Stimulated activated memory B cell treated with anti-CD40 and anti-IgM and Interleukin-4, amounts not matched to agents 10 μg/mL and 1 μg/mL and 100 μg/mL, for 72 hours (primary cell): ENCODE measurements around the gene ZNF710.
A peak's percentile ranks its signal among the peaks of the same experiment; 100 is the strongest.

Source experiments
- ATAC-seq: fragments of 150-1000 bp; cut with Tn5 transposase; 2 replicates; pipeline ENCODE4 v1.10.0; 2021
- H3K27ac Mint-ChIP-seq: one replicate; pipeline ENCODE4 v1.8.0; 2022; ENCODE audit warnings: mild to moderate bottlenecking, mixed read lengths
- H3K27me3 Mint-ChIP-seq: one replicate; pipeline ENCODE4 v1.8.0; 2022; ENCODE audit warnings: mixed read lengths
- H3K36me3 Mint-ChIP-seq: one replicate; pipeline ENCODE4 v1.8.0; 2022; ENCODE audit warnings: mixed read lengths
- H3K4me1 Mint-ChIP-seq: one replicate; pipeline ENCODE4 v1.8.0; 2022; ENCODE audit warnings: mixed read lengths
- H3K4me3 Mint-ChIP-seq: one replicate; pipeline ENCODE4 v1.8.0; 2022; ENCODE audit warnings: mild to moderate bottlenecking, moderate library complexity, mixed read lengths
- H3K9me3 Mint-ChIP-seq: one replicate; pipeline ENCODE4 v1.8.0; 2022; ENCODE audit warnings: mixed read lengths

Gene ZNF710

GRCh38 chr15:89980896-89981295, 20.2 kb upstream of the ZNF710 start:
- no peak overlapping the region for H3K27ac Mint-ChIP-seq
- peaks cover 6% of the 10 kb centered on the region for H3K36me3 Mint-ChIP-seq
- no peaks in the 10 kb centered on the region for H3K27me3 Mint-ChIP-seq
- no peak overlapping the region for H3K4me3 Mint-ChIP-seq
- H3K9me3 Mint-ChIP-seq = peaks cover 9% of the 10 kb centered on the region
- H3K4me1 Mint-ChIP-seq = peaks cover 3% of the 10 kb centered on the region
- no peak for ATAC-seq

GRCh38 chr15:89982315-89983055, 18.6 kb upstream of the ZNF710 start:
- Mint-ChIP-seq H3K4me3 (no peak overlapping the region), H3K27ac (no peak overlapping the region), H3K27me3 (no peaks in the 10 kb centered on the region), H3K9me3 (peaks cover 6% of the 10 kb centered on the region), H3K4me1 (no peaks in the 10 kb centered on the region), H3K36me3 (peaks cover 6% of the 10 kb centered on the region)
- ATAC-seq = no peak

- Mint-ChIP-seq H3K9me3 (peaks cover 6% of the 10 kb centered on the region), H3K36me3 (peaks cover 6% of the 10 kb centered on the region), H3K4me1 (no peaks in the 10 kb centered on the region)
Measured at GRCh38 chr15:89984001-89984400, 17.1 kb upstream of the ZNF710 start.

GRCh38 chr15:89984421-89985010, 16.6 kb upstream of the ZNF710 start:
- H3K27ac Mint-ChIP-seq = no peak overlapping the region
- peaks cover 6% of the 10 kb centered on the region for H3K36me3 Mint-ChIP-seq
- peaks cover 6% of the 10 kb centered on the region for H3K9me3 Mint-ChIP-seq
- H3K4me1 Mint-ChIP-seq = no peaks in the 10 kb centered on the region
- no peak for ATAC-seq
- H3K27me3 Mint-ChIP-seq = no peaks in the 10 kb centered on the region
- no peak overlapping the region for H3K4me3 Mint-ChIP-seq

More at GRCh38 chr15:89984001-89984400, 17.1 kb upstream of the ZNF710 start:
- Mint-ChIP-seq H3K4me3 (no peak overlapping the region), H3K27ac (no peak overlapping the region), H3K27me3 (no peaks in the 10 kb centered on the region)
- ATAC-seq = no peak

GRCh38 chr15:89985111-89985510, 16.0 kb upstream of the ZNF710 start:
- ATAC-seq = no peak
- peaks cover 6% of the 10 kb centered on the region for H3K36me3 Mint-ChIP-seq
- H3K9me3 Mint-ChIP-seq = peaks cover 6% of the 10 kb centered on the region
- H3K4me1 Mint-ChIP-seq = no peaks in the 10 kb centered on the region
- no peaks in the 10 kb centered on the region for H3K27me3 Mint-ChIP-seq
- H3K27ac Mint-ChIP-seq = no peak overlapping the region
- H3K4me3 Mint-ChIP-seq = no peak overlapping the region

GRCh38 chr15:89991312-89991711, 9.8 kb upstream of the ZNF710 start:
- peak; percentile 72 for ATAC-seq
- no peaks in the 10 kb centered on the region for H3K4me1 Mint-ChIP-seq
- H3K4me3 Mint-ChIP-seq = no peak overlapping the region
- H3K36me3 Mint-ChIP-seq = no peaks in the 10 kb centered on the region
- no peaks in the 10 kb centered on the region for H3K27me3 Mint-ChIP-seq
- no peak overlapping the region for H3K27ac Mint-ChIP-seq
- no peaks in the 10 kb centered on the region for H3K9me3 Mint-ChIP-seq

GRCh38 chr15:89993349-89993748, 7.8 kb upstream of the ZNF710 start:
- Mint-ChIP-seq H3K4me1 (no peaks in the 10 kb centered on the region), H3K27ac (no peak overlapping the region), H3K9me3 (no peaks in the 10 kb centered on the region), H3K27me3 (no peaks in the 10 kb centered on the region), H3K4me3 (no peak overlapping the region), H3K36me3 (no peaks in the 10 kb centered on the region)
- no peak for ATAC-seq

- Mint-ChIP-seq H3K27ac (no peak overlapping the region), H3K36me3 (no peaks in the 10 kb centered on the region), H3K9me3 (no peaks in the 10 kb centered on the region)
Measured at GRCh38 chr15:89997079-89997478, 4.0 kb upstream of the ZNF710 start.

GRCh38 chr15:89998141-89998661, 2.9 kb upstream of the ZNF710 start:
- Mint-ChIP-seq H3K27ac (no peak overlapping the region), H3K9me3 (no peaks in the 10 kb centered on the region), H3K4me1 (peaks cover 21% of the 10 kb centered on the region), H3K4me3 (no peak overlapping the region), H3K36me3 (no peaks in the 10 kb centered on the region), H3K27me3 (no peaks in the 10 kb centered on the region)
- no peak for ATAC-seq

More at GRCh38 chr15:89997079-89997478, 4.0 kb upstream of the ZNF710 start:
- H3K4me3 Mint-ChIP-seq = no peak overlapping the region
- peaks cover 13% of the 10 kb centered on the region for H3K4me1 Mint-ChIP-seq
- no peaks in the 10 kb centered on the region for H3K27me3 Mint-ChIP-seq
- no peak for ATAC-seq

- Mint-ChIP-seq H3K4me1 (peaks cover 30% of the 10 kb centered on the region), H3K27ac (no peak overlapping the region), H3K9me3 (no peaks in the 10 kb centered on the region), H3K4me3 (no peak overlapping the region), H3K27me3 (no peaks in the 10 kb centered on the region), H3K36me3 (no peaks in the 10 kb centered on the region)
- no peak for ATAC-seq
Measured at GRCh38 chr15:89998923-89999675, 2.0 kb upstream of the ZNF710 start.

- Mint-ChIP-seq H3K4me3 (no peak overlapping the region), H3K27me3 (no peaks in the 10 kb centered on the region), H3K4me1 (peaks cover 36% of the 10 kb centered on the region), H3K36me3 (peaks cover 2% of the 10 kb centered on the region), H3K9me3 (no peaks in the 10 kb centered on the region), H3K27ac (no peak overlapping the region)
- ATAC-seq = no peak
Measured at GRCh38 chr15:89999676-90000185, 1.4 kb upstream of the ZNF710 start.

GRCh38 chr15:90000186-90001001, 730 bp upstream of the ZNF710 start:
- Mint-ChIP-seq H3K4me3 (peak overlapping the region; percentile 97), H3K4me1 (peaks cover 43% of the 10 kb centered on the region), H3K27me3 (no peaks in the 10 kb centered on the region), H3K36me3 (peaks cover 7% of the 10 kb centered on the region), H3K27ac (peak overlapping the region; percentile 96), H3K9me3 (no peaks in the 10 kb centered on the region)
- ATAC-seq = peak; percentile 18

- peak; percentile 66 for ATAC-seq
- peaks cover 7% of the 10 kb centered on the region for H3K36me3 Mint-ChIP-seq
Measured at GRCh38 chr15:90001683-90002427, 731 bp downstream of the ZNF710 start.

GRCh38 chr15:90002428-90002844, 1.3 kb downstream of the ZNF710 start:
- Mint-ChIP-seq H3K27me3 (no peaks in the 10 kb centered on the region), H3K4me3 (peak overlapping the region; percentile 80), H3K4me1 (peaks cover 54% of the 10 kb centered on the region), H3K36me3 (peaks cover 7% of the 10 kb centered on the region), H3K9me3 (no peaks in the 10 kb centered on the region), H3K27ac (peak overlapping the region; percentile 96)
- ATAC-seq = peak; percentile 72

More at GRCh38 chr15:90001683-90002427, 731 bp downstream of the ZNF710 start:
- peak overlapping the region; percentile 85 for H3K4me3 Mint-ChIP-seq
- no peaks in the 10 kb centered on the region for H3K27me3 Mint-ChIP-seq
- no peaks in the 10 kb centered on the region for H3K9me3 Mint-ChIP-seq
- H3K4me1 Mint-ChIP-seq = peaks cover 54% of the 10 kb centered on the region
- peak overlapping the region; percentile 96 for H3K27ac Mint-ChIP-seq
